Measurements from ENCODE around the gene CMTM3.

CMTM3 gene

DNA sequence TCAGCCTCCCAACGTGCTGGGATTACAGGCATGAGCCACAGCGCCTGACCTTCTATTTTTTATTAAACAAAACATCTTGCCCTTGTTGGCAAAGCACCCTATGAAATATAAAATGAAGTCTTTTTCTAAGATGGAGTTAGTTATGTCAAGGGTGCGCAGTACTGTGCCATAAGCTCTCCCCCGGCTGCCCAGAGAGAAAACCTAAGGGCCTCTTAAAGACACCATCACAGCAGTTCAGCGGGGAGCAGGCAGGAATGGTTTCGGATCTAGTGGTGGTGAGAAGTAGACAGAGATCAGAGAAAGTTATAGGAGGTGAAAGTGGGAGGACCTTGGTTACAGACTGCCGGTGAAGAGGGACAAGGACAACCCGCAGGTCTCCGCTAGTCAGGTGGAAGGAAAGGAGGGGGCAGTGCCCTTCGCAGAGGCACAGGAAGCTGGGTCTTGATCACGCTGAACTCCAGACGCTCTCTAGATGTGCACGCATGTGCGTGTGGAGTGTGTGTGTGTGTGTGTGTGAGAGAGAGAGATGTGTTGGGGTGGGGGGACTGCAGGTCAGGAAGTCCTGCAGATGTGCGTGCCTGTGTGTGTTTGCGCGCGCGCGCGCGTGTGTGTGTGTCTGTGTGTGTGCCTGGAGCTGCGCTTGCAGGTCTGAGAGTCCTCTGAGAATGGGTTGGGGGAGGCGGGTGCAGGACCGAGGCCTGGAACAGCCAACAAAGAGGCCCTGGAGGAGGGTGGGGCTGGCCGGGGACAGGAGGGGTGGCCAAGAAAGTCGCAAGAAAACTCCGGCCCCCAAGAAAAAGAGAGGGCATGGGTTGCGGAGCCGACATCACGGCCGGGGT is 748 bp upstream of the CMTM3 start (continued):
- TF ChIP-seq, protein P1, sequence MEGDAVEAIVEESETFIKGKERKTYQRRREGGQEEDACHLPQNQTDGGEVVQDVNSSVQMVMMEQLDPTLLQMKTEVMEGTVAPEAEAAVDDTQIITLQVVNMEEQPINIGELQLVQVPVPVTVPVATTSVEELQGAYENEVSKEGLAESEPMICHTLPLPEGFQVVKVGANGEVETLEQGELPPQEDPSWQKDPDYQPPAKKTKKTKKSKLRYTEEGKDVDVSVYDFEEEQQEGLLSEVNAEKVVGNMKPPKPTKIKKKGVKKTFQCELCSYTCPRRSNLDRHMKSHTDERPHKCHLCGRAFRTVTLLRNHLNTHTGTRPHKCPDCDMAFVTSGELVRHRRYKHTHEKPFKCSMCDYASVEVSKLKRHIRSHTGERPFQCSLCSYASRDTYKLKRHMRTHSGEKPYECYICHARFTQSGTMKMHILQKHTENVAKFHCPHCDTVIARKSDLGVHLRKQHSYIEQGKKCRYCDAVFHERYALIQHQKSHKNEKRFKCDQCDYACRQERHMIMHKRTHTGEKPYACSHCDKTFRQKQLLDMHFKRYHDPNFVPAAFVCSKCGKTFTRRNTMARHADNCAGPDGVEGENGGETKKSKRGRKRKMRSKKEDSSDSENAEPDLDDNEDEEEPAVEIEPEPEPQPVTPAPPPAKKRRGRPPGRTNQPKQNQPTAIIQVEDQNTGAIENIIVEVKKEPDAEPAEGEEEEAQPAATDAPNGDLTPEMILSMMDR (tag by site-specific recombination; IDR thresholded peaks at IDR 0.05), result peak; percentile 46
- TF ChIP-seq KLF16 (tag by site-specific recombination; IDR thresholded peaks at IDR 0.05) (peak; percentile 95), ZFP69B (tag by site-specific recombination; IDR thresholded peaks at IDR 0.05) (peak; percentile 68; the same call in 1 of the 2 replicates), REPIN1 (tag by site-specific recombination; IDR thresholded peaks at IDR 0.05; ENCODE audit: low read depth) (peak; percentile 87; the same call in 1 of the 2 replicates), ZFHX2 (tag by site-specific recombination; conservative IDR thresholded peaks at IDR 0.05) (peak; percentile 36; the same call in 1 of the 2 replicates)
- TF ChIP-seq, protein P2, sequence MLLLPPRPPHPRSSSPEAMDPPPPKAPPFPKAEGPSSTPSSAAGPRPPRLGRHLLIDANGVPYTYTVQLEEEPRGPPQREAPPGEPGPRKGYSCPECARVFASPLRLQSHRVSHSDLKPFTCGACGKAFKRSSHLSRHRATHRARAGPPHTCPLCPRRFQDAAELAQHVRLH (tag by site-specific recombination; IDR thresholded peaks at IDR 0.05), result peak; percentile 60; the same call in 1 of the 2 replicates
- TF ChIP-seq, protein P3, sequence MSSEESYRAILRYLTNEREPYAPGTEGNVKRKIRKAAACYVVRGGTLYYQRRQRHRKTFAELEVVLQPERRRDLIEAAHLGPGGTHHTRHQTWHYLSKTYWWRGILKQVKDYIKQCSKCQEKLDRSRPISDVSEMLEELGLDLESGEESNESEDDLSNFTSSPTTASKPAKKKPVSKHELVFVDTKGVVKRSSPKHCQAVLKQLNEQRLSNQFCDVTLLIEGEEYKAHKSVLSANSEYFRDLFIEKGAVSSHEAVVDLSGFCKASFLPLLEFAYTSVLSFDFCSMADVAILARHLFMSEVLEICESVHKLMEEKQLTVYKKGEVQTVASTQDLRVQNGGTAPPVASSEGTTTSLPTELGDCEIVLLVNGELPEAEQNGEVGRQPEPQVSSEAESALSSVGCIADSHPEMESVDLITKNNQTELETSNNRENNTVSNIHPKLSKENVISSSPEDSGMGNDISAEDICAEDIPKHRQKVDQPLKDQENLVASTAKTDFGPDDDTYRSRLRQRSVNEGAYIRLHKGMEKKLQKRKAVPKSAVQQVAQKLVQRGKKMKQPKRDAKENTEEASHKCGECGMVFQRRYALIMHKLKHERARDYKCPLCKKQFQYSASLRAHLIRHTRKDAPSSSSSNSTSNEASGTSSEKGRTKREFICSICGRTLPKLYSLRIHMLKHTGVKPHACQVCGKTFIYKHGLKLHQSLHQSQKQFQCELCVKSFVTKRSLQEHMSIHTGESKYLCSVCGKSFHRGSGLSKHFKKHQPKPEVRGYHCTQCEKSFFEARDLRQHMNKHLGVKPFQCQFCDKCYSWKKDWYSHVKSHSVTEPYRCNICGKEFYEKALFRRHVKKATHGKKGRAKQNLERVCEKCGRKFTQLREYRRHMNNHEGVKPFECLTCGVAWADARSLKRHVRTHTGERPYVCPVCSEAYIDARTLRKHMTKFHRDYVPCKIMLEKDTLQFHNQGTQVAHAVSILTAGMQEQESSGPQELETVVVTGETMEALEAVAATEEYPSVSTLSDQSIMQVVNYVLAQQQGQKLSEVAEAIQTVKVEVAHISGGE (tag by site-specific recombination; conservative IDR thresholded peaks at IDR 0.05; ENCODE audit: low read depth), result peak; percentile 68

DNA sequence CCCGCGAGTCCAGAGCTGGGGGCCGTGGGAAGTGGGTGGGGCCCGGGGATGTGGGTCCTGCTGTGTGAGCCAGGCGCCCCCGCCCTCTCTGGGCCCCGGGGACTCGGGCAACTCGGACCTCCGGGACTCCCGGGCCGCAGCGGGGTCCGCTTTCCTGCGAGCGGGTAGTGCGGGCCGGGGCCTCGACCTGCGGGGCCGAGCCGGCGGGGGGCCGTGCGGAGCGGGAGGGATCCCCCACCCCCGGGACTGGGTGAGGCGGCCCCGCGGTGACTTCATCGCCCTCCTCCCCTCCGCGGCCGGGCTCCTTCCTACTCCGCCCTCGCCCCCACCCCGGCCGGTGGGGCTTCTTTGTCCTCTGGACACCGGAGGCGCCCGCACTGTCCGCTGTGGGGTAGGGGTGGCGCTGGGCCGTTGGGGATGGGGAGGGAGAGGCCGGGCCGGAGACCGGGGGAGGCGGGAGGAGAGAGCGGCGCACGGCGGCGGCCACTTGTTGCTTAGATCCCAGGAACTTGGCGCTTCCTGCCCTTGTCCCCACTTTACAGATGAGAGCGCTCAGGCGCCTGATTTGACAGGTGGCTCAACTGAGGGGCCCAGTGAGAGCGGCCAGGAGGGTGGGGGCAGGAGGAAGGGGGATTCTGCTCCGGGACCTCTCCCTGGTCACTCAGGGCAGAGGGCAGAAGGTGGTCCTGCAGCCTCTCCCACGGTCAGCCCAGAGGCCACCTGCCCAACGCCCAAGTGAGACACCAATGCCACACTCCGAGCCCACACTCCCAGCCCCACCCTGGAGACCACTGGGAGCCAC is 874 bp downstream of the CMTM3 start:
- H3K9me3 ChIP-seq (ENCODE audit: control insufficient read depth, insufficient read depth, low read depth, low read length), result no peaks in the 10 kb centered on the region
- ChIA-PET CTCF (interaction anchor here (0.6 kb wide), 1 partner anchor 200 kb away, joined by 4 read pairs; no protein-coding TSS in a partner anchor), POLR2A (no interaction called here)
- H3K27ac ChIP-seq (ENCODE audit: extremely low read depth, low read depth, low read length), result peak overlapping the region; percentile 59
- peak overlapping the region; percentile 69 for H3K4me3 ChIP-seq (ENCODE audit: low read depth, low read length)
- H3K36me3 ChIP-seq (ENCODE audit: control insufficient read depth in 2 of 2, insufficient read depth in 1 of 2, low read length in 2 of 2), result peaks cover 0 to 18% of the 10 kb centered on the region in 2 experiments; a peak in 1 of 3 replicates
- no peaks in the 10 kb centered on the region for H3K4me1 ChIP-seq (ENCODE audit: control insufficient read depth, insufficient read depth, low read length)
- TF ChIP-seq, protein P4, sequence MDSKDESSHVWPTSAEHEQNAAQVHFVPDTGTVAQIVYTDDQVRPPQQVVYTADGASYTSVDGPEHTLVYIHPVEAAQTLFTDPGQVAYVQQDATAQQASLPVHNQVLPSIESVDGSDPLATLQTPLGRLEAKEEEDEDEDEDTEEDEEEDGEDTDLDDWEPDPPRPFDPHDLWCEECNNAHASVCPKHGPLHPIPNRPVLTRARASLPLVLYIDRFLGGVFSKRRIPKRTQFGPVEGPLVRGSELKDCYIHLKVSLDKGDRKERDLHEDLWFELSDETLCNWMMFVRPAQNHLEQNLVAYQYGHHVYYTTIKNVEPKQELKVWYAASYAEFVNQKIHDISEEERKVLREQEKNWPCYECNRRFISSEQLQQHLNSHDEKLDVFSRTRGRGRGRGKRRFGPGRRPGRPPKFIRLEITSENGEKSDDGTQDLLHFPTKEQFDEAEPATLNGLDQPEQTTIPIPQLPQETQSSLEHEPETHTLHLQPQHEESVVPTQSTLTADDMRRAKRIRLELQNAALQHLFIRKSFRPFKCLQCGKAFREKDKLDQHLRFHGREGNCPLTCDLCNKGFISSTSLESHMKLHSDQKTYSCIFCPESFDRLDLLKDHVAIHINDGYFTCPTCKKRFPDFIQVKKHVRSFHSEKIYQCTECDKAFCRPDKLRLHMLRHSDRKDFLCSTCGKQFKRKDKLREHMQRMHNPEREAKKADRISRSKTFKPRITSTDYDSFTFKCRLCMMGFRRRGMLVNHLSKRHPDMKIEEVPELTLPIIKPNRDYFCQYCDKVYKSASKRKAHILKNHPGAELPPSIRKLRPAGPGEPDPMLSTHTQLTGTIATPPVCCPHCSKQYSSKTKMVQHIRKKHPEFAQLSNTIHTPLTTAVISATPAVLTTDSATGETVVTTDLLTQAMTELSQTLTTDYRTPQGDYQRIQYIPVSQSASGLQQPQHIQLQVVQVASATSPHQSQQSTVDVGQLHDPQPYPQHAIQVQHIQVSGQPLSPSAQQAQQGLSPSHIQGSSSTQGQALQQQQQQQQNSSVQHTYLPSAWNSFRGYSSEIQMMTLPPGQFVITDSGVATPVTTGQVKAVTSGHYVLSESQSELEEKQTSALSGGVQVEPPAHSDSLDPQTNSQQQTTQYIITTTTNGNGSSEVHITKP (tag by site-specific recombination; IDR thresholded peaks at IDR 0.05), result peak; percentile 76
- TF ChIP-seq ZBTB8A (tag by site-specific recombination; IDR thresholded peaks at IDR 0.05) (no peak), ZNF335 (tag by site-specific recombination; conservative IDR thresholded peaks at IDR 0.05) (peak; percentile 27; the same call in 1 of the 2 replicates), ZNF658 (tag by site-specific recombination; IDR thresholded peaks at IDR 0.05) (no peak), ZNF792 (tag by site-specific recombination; IDR thresholded peaks at IDR 0.05) (peak; percentile 93), ZIC2 (tag by site-specific recombination; IDR thresholded peaks at IDR 0.05) (peak; percentile 63), TCF7L2 (IDR thresholded peaks at IDR 0.05; ENCODE audit: borderline replicate concordance, low read depth, low read length) (no peak), KLF8 (tag by site-specific recombination; IDR thresholded peaks at IDR 0.05) (peak; percentile 10; the same call in 1 of the 2 replicates), GLIS2 (tag by site-specific recombination; IDR thresholded peaks at IDR 0.05) (peak; percentile 87), ZSCAN30 (tag by site-specific recombination; IDR thresholded peaks at IDR 0.05) (0 out of 2 replicates have a peak, but pooled peaks have one; percentile 10), ZNF394 (tag by site-specific recombination; IDR thresholded peaks at IDR 0.05; ENCODE audit: borderline replicate concordance) (no peak), YY2 (tag by site-specific recombination; IDR thresholded peaks at IDR 0.05) (no peak)
- TF ChIP-seq, protein P5, sequence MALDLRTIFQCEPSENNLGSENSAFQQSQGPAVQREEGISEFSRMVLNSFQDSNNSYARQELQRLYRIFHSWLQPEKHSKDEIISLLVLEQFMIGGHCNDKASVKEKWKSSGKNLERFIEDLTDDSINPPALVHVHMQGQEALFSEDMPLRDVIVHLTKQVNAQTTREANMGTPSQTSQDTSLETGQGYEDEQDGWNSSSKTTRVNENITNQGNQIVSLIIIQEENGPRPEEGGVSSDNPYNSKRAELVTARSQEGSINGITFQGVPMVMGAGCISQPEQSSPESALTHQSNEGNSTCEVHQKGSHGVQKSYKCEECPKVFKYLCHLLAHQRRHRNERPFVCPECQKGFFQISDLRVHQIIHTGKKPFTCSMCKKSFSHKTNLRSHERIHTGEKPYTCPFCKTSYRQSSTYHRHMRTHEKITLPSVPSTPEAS (tag by site-specific recombination; IDR thresholded peaks at IDR 0.05), result no peak
- TF ChIP-seq, protein P6, sequence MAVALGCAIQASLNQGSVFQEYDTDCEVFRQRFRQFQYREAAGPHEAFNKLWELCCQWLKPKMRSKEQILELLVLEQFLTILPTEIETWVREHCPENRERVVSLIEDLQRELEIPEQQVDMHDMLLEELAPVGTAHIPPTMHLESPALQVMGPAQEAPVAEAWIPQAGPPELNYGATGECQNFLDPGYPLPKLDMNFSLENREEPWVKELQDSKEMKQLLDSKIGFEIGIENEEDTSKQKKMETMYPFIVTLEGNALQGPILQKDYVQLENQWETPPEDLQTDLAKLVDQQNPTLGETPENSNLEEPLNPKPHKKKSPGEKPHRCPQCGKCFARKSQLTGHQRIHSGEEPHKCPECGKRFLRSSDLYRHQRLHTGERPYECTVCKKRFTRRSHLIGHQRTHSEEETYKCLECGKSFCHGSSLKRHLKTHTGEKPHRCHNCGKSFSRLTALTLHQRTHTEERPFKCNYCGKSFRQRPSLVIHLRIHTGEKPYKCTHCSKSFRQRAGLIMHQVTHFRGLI (tag by site-specific recombination; IDR thresholded peaks at IDR 0.05), result peak; percentile 70; the same call in 1 of the 2 replicates

Measured in HEK293 (cell line).